Fibroblast of villous mesenchyme (primary cell): ENCODE results near the gene GOLGA6A. TPM values are rescaled to one million over a fixed set of nuclear protein-coding genes. Genes with fewer than 3 reads are reported as not detected.
"Not testable (repeated sequence)": the region's sequence is repeated elsewhere in the genome, so short reads cannot be mapped to it uniquely, and the experiment has no call there.

Source experiments
- DNase-seq: peaks from one replicate; pipeline ENCODE4 v3.0.0-alpha.2; 2010; ENCODE audit warnings: low read depth
- H3K4me3 ChIP-seq: 2 replicates; pipeline ENCODE4 v1.5.1; 2011; ENCODE audit warnings: low read depth, mild to moderate bottlenecking, low read length
- total RNA-seq: library from RNA; depleted of rRNA; stranded (reverse); fragments of >200 nt; gene quantifications from 2 replicates; pipeline ENCODE4 v1.2.3, GENCODE V29; 2012
- TF ChIP-seq, protein P1 (sequence below): IDR thresholded peaks from 2 replicates; pipeline ENCODE4 v1.5.1; 2012; ENCODE audit warnings: low read depth, mild to moderate bottlenecking, low read length; ENCODE audit not compliant: insufficient read depth

GOLGA6A gene
- total RNA-seq, 1 donor = not detected

DNA sequence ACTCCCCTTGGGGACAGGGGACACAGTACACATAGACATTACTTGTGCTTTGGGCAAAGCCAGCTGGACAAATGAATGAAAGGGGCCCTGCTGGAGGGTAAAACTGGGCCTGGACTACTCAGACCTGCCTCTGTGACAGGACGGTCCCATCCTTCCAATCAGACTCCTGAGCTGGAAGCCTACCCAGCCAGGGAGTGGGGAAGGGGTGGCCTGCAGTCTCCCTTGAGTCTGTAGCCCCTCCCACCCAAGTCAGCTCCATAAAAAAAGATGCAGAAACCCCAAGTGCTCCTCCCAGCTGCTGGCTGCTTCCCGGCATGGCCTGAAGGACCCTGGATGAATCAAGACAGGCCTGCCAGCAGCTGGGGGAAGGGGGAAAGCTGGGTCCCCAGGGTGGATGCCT lies 12.2 kb upstream of the GOLGA6A start:
- not testable (repeated sequence) for DNase-seq, H3K4me3 ChIP-seq

DNA sequence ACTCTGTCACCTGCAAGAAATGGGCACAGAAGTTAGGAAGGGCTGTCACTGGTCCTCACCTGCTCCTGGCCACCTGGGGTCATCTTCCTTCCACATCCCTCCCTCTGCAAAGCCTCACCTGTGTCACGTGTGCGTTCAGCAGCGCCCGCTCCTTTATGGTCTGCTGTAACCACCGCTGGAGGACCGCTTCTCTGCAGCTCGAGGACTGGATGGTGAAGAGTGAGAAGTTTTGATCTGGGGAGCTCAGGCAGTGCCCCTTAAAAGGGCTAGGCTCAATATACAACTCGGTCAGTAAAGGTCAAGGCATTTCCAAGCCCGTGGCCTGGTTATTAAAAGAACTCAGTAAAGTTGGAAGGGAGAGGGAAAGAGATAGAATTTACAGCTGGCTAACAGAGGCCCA lies 6.6 kb downstream of the GOLGA6A start:
- not testable (repeated sequence) for DNase-seq

DNA sequence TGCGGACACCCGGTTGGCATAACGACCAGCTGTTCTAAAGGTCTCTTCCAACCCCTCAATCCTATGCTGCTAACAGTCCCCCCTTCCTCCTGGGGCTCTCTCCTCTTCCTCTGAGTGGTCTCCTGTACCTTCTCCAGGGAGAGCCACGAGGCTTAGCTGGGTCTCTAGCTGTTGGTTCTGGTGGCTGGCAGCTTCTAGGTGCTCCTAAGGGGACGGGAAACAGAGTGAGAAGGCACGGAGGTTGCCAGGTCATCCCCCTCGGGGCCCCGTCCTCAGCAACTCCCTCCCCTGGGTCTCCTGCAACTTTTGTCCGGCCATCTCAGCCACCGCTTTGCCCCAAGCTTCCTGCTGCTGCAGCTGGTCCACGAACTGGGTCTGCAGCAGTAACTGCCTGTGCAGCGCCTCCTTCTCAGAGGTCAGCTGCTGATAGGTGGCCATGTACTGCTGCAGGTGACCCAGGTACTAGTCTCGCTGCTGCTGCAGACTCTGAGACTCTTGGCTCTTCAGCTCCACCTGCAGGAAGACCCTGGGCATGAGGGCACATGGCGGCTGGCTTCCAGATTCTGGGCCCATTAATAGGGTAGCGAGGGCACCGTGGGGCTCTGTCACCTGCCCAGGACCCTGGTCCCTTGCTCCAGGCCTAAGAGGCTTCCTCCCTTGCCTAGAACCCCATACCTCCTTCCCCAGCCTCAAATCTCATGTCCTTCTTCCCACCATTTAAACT lies 9.6 kb downstream of the GOLGA6A start:
- H3K4me3 ChIP-seq, DNase-seq: not testable (repeated sequence)
- TF ChIP-seq, protein P1, sequence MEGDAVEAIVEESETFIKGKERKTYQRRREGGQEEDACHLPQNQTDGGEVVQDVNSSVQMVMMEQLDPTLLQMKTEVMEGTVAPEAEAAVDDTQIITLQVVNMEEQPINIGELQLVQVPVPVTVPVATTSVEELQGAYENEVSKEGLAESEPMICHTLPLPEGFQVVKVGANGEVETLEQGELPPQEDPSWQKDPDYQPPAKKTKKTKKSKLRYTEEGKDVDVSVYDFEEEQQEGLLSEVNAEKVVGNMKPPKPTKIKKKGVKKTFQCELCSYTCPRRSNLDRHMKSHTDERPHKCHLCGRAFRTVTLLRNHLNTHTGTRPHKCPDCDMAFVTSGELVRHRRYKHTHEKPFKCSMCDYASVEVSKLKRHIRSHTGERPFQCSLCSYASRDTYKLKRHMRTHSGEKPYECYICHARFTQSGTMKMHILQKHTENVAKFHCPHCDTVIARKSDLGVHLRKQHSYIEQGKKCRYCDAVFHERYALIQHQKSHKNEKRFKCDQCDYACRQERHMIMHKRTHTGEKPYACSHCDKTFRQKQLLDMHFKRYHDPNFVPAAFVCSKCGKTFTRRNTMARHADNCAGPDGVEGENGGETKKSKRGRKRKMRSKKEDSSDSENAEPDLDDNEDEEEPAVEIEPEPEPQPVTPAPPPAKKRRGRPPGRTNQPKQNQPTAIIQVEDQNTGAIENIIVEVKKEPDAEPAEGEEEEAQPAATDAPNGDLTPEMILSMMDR = peak; percentile 24

More for the DNA sequence above, 6.6 kb downstream of the GOLGA6A start:
- H3K4me3 ChIP-seq = not testable (repeated sequence)

DNA sequence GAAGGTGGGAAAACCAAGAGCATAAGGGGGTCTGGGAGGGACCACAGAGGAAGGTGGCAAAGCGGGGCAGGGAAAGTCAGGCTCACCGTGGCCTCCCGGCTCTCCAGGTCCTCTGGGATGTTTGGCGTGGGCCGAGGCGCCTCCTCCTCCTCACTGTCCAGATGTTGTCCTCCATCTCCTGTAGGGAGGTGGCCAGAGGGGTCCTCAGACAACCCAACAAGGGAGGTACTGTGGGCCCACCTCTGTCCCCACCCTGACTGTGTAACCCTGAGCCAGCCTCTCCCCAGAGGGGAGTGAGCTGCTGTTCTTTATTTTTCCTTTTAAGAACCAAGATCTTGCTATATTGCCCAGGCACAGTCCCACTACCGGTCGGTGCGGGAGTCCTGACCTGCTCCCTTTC lies 10.2 kb downstream of the GOLGA6A start:
- DNase-seq, H3K4me3 ChIP-seq: not testable (repeated sequence)

DNA sequence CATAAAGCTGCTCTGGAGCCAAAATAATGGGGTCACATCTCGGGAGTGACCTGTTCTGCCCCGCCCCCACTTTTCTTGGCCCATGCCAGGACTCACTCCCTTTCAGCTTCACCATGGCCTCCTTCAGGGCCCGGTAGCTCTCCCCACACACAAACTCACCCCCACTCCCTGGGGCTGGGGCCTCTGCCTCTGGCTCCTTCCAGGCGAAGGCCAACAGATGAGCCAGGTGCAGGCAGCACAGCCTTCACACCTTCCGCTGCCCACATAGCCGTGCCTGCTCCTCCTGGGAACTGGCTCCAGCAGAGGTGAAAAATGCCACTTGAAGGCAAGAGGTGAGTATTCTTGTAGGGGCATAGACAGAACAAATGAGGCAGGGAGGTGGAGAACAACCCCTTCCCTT lies 10.7 kb downstream of the GOLGA6A start:
- not testable (repeated sequence) for H3K4me3 ChIP-seq, DNase-seq

DNA sequence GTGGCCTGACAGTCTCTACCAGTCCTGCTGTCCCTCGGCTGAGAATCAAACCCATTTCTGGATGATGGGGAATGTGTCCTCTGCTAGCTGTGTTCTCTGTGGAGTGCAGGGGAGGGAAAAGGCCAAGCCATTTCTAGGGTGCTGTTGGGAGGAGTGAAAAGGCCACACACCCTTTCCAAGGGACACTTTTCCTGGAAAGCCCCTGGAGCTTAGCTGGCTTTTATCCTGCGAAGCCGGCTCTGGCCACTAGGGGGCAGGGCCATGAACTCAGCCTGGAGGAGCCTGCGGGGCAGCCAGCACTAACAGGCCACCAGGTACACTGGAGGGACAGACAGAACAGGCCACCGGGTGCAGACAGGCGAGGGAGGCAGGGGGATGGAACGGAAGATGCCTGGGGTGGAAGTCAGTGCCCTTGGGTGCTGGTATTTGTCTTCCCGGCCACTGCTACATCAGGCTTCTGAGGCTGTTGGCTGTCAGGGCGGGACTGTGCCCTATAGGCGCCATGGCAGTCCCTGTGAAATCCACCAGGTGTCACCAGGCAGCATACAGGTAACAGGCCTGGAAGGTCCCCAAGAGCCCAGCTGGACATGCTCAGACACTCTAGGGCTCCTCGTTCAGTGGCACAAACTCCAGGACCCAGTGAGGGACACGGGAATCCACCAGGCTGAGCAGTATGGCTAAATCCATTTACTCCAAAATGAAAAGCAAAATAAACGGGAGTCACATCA lies 16.5 kb downstream of the GOLGA6A start:
- TF ChIP-seq, protein P1 = peak; percentile 24
- H3K4me3 ChIP-seq, DNase-seq: not testable (repeated sequence)

DNA sequence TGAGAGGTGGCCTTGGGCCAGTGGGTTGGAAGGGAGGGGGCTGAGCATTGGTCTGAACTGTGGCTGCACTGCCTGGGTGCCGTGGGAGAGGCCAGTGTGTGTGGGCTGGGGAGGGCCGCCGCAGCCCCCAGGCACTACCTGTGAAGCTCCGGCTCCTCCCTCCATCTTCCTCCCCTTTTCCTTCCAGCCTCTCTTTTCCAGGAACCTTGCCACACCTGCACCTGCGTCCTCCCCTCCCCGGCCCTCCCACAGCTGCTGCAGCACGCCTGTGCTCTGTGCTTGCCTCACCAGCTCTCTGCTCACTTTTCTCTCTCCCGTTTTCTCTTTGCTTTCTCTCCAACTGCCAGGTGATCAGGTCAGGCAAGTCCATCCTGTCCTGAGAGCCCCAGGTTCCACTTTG lies 17.5 kb downstream of the GOLGA6A start:
- H3K4me3 ChIP-seq, DNase-seq: not testable (repeated sequence)

DNA sequence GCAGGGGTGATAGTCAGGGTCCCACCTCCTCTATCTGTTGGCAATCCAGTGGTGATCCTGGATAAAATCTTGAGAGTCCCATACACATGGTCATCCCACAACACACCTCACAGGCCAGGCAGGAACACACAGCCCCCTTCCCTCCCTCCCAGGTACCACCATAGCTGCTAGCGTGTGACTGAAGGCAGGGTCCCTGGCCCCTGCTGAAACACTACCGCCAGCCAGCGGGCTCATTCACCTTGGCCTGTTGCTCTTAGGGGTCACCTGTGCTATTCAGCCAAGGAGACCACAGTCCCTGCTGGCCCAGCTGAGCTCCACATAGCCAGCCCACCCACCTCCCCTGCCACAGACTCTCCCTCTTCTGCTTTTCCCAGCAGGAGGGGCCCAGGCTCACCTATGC lies 18.2 kb downstream of the GOLGA6A start:
- not testable (repeated sequence) for DNase-seq, H3K4me3 ChIP-seq

DNA sequence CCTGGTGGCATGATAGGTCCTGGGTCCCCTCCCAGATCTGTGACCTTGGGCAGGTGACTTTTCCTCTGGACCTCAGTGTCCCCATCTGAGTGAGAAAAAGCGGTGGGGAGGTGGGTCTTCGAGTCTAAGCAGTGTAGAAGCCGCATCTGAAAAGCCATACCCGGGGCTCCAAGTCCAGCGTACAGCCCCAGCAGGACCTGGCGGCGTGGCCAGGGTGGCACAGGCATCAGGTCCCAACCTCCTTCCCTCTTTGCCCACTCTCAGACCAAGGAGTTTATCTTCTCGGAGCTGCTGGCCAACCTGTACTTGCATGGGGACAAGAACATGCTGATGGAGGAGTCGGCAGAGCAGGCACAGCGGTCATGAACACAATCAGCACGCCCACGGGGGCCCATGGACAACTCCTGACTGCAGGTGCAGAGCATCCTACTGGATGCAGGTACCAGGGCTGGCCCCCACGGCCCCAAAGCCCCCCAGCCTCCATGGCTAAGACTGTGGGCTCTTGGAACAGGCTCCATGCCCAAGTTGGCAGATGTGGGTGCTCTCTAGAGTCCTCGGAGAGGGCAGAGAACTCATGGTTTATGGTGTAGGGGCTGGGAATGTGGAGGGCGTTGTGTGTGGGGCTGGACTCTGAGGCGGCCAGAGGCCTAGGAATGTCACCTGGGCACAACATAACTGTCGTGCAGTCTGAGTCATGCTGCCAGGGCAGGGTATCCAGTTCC lies 18.8 kb downstream of the GOLGA6A start:
- not testable (repeated sequence) for H3K4me3 ChIP-seq, DNase-seq

DNA sequence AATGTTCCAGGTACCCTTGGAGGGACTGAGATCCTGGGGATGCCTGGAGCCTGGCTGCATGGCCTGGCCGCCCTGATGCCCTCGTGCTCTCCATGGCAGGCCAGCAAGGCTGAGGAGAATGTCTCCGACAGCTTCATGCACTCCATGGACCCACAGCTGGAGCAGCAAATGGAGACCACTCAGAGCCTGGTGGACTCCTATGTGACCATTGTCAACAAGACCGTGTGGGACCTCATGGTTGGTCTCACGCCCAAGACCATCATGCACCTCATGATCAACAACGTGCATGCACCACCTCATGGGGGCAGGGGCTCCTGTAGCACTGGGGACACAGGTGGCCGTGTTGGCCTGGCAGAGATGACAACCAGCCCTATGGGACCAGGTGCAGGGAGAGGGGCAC lies 19.7 kb downstream of the GOLGA6A start:
- TF ChIP-seq, protein P1 = no peak
- no peak overlapping the region for H3K4me3 ChIP-seq
- no peak for DNase-seq
